H1 (cell line): ENCODE results near the gene CD40LG. TPM values are rescaled to one million over a fixed set of nuclear protein-coding genes. Genes with fewer than 3 reads are reported as not detected.

Experiments
- RBBP5 ChIP-seq: IDR thresholded peaks from 2 replicates; pipeline ENCODE4 v1.7.1; 2012; ENCODE audit warnings: low read depth, mild to moderate bottlenecking, inconsistent platforms, low read length, moderate library complexity, borderline replicate concordance
- polyA plus RNA-seq, 7 experiments: library from polyadenylated mRNA; depleted of rRNA in 3 of 7; stranded (reverse) in 5 of 7; unstranded in 2 of 7; fragments of >200 nt in 5 of 7; fragments of 200-250 nt in 2 of 7; gene quantifications; 1 replicate in 5 of 7; 2 replicates in 1 of 7; 4 replicates in 1 of 7; pipeline versions ENCODE4 v1.2.1 to v1.2.3, GENCODE V29; 2011 to 2013; ENCODE audit warnings: missing spikeins in 2 of 7, mixed read lengths in 2 of 7
- total RNA-seq: library from RNA; stranded (reverse); fragmentation: NEBNext Ultra II Directional; extraction: Animal tissue kit (Norgen Biotek cat#: 25700); gene quantifications from 2 replicates; pipeline ENCODE4 v1.2.1, GENCODE V29; 2021
- TF ChIP-seq, protein P1 (sequence below): IDR thresholded peaks from 2 replicates; pipeline ENCODE4 v1.6.1; 2012; ENCODE audit warnings: inconsistent platforms
- TF ChIP-seq, protein P2 (sequence below): IDR thresholded peaks from 2 replicates; pipeline ENCODE4 v1.6.1; 2012; ENCODE audit warnings: low read length, inconsistent platforms

CD40LG gene
- total and polyA plus RNA-seq, 2 of the 8 experiments (the other 6 are each of a cell fraction or from before 2014, with no cell fraction given) = not detected

DNA sequence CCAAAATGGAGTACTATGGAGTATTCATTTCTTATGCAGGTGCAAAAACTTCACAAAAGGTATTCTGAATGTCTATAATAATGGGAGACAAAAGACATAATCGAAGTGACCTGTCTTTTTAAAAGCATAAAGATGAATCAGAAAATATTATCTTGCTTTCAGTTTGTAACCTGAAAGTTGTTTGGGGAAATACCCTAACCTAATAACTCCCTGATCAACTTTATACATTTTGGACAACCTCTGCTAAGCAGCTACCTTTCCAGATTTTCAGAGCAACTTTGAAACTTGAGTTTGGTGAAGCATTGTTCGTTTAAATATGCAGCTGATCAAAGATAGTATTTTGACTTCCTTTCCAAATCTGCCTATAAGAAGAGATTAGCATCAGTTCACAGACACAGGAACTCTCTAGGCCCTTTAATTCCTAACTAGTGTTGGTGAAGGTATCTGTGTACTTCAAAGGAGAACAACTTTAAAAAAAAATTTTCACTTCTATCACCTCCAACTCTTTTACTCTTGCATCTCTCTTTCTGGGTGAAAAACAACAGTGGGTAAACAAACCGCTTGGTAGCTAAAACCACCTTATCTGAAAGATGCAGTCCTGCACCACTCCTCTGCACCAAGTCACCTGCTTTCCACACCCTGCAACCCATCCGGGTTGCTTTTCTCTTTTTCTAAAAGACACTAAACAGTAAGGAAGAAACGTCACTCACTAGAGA is 26.5 kb downstream of the CD40LG start (continued):
- TF ChIP-seq RBBP5 = no peak
- TF ChIP-seq, protein P1, sequence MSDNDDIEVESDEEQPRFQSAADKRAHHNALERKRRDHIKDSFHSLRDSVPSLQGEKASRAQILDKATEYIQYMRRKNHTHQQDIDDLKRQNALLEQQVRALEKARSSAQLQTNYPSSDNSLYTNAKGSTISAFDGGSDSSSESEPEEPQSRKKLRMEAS = no peak
- TF ChIP-seq, protein P2, sequence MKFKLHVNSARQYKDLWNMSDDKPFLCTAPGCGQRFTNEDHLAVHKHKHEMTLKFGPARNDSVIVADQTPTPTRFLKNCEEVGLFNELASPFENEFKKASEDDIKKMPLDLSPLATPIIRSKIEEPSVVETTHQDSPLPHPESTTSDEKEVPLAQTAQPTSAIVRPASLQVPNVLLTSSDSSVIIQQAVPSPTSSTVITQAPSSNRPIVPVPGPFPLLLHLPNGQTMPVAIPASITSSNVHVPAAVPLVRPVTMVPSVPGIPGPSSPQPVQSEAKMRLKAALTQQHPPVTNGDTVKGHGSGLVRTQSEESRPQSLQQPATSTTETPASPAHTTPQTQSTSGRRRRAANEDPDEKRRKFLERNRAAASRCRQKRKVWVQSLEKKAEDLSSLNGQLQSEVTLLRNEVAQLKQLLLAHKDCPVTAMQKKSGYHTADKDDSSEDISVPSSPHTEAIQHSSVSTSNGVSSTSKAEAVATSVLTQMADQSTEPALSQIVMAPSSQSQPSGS = no peak
